ENCODE results near the gene RTN4RL1. TPM values are rescaled to one million over a fixed set of nuclear protein-coding genes. Genes with fewer than 3 reads are reported as not detected.
A peak's percentile ranks its signal among the peaks of the same experiment; 100 is the strongest.

The RTN4RL1 gene
- total and polyA plus RNA-seq, 2 experiments from 2014 or later, result 32.2 to 45.4 TPM

- Histone ChIP-seq H3K4me1 (ENCODE audit: low read depth) (peaks cover 41% of the 10 kb centered on the region), H3K36me3 (no peaks in the 10 kb centered on the region), H3K4me3 (no peak overlapping the region), H3K27ac (peak overlapping the region; percentile 47), H3K27me3 (no peaks in the 10 kb centered on the region), H3K9me3 (ENCODE audit: low read depth) (no peaks in the 10 kb centered on the region)
- no peak for TF ChIP-seq CTCF (IDR thresholded peaks at IDR 0.05; ENCODE audit: low read depth, low read length)
- DNase-seq (ENCODE audit: low read depth in 1 of 2, low spot score in 1 of 2), result no peak
Measured at GRCh38 chr17:1941272-1942065, 83.7 kb downstream of the RTN4RL1 start.

GRCh38 chr17:1940810-1941185, 84.3 kb downstream of the RTN4RL1 start:
- H3K36me3 ChIP-seq, result no peaks in the 10 kb centered on the region
- peak overlapping the region; percentile 47 for H3K27ac ChIP-seq
- no peaks in the 10 kb centered on the region for H3K9me3 ChIP-seq (ENCODE audit: low read depth)
- TF ChIP-seq CTCF (IDR thresholded peaks at IDR 0.05; ENCODE audit: low read depth, low read length), result no peak
- no peak for DNase-seq (ENCODE audit: low read depth in 1 of 2, low spot score in 1 of 2)
- peaks cover 34% of the 10 kb centered on the region for H3K4me1 ChIP-seq (ENCODE audit: low read depth)
- H3K4me3 ChIP-seq, result no peak overlapping the region
- H3K27me3 ChIP-seq, result no peaks in the 10 kb centered on the region

- H3K4me1 ChIP-seq (ENCODE audit: low read depth), result peaks cover 31% of the 10 kb centered on the region
- peak overlapping the region; percentile 49 for H3K27ac ChIP-seq
- TF ChIP-seq CTCF (IDR thresholded peaks at IDR 0.05; ENCODE audit: low read depth, low read length), result no peak
- H3K36me3 ChIP-seq, result no peaks in the 10 kb centered on the region
- no peaks in the 10 kb centered on the region for H3K27me3 ChIP-seq
- H3K4me3 ChIP-seq, result no peak overlapping the region
- no peak for DNase-seq (ENCODE audit: low read depth in 1 of 2, low spot score in 1 of 2)
- no peaks in the 10 kb centered on the region for H3K9me3 ChIP-seq (ENCODE audit: low read depth)
Measured at GRCh38 chr17:1939981-1940809, 84.9 kb downstream of the RTN4RL1 start.

GRCh38 chr17:1937461-1937860, 87.7 kb downstream of the RTN4RL1 start:
- TF ChIP-seq CTCF (IDR thresholded peaks at IDR 0.05; ENCODE audit: low read depth, low read length), result no peak
- peaks cover 37% of the 10 kb centered on the region for H3K4me1 ChIP-seq (ENCODE audit: low read depth)

GRCh38 chr17:1936766-1937165, 88.4 kb downstream of the RTN4RL1 start:
- no peak for DNase-seq (ENCODE audit: low read depth in 1 of 2, low spot score in 1 of 2)
- no peaks in the 10 kb centered on the region for H3K36me3 ChIP-seq
- TF ChIP-seq CTCF (IDR thresholded peaks at IDR 0.05; ENCODE audit: low read depth, low read length), result no peak
- H3K4me1 ChIP-seq (ENCODE audit: low read depth), result peaks cover 38% of the 10 kb centered on the region
- H3K27me3 ChIP-seq, result no peaks in the 10 kb centered on the region
- no peaks in the 10 kb centered on the region for H3K9me3 ChIP-seq (ENCODE audit: low read depth)
- H3K27ac ChIP-seq, result no peak overlapping the region
- H3K4me3 ChIP-seq, result no peak overlapping the region

More at GRCh38 chr17:1937461-1937860, 87.7 kb downstream of the RTN4RL1 start:
- H3K36me3 ChIP-seq, result no peaks in the 10 kb centered on the region
- DNase-seq (ENCODE audit: low read depth in 1 of 2, low spot score in 1 of 2), result no peak
- no peak overlapping the region for H3K27ac ChIP-seq
- no peaks in the 10 kb centered on the region for H3K27me3 ChIP-seq
- no peaks in the 10 kb centered on the region for H3K9me3 ChIP-seq (ENCODE audit: low read depth)
- H3K4me3 ChIP-seq, result no peak overlapping the region
